OCI-M1 (cell line): Measurements from ENCODE around the gene PTGIS.
A peak's percentile ranks its signal among the peaks of the same experiment; 100 is the strongest.

Experiments used
- DNase-seq: peaks from one replicate; lab custom pipeline; 2025; lab: John Stamatoyannopoulos, UW

PTGIS gene

GRCh38 chr20:49595811-49596561 lies 28.0 kb upstream of the PTGIS start:
- no peak for DNase-seq

GRCh38 chr20:49595346-49595745 lies 27.4 kb upstream of the PTGIS start:
- DNase-seq: no peak

GRCh38 chr20:49594931-49595315 lies 27.0 kb upstream of the PTGIS start:
- no peak for DNase-seq

GRCh38 chr20:49594143-49594930 lies 26.4 kb upstream of the PTGIS start:
- peak; percentile 73 for DNase-seq

- DNase-seq: no peak
These were observed 25.7 kb upstream of the PTGIS start for GRCh38 chr20:49593466-49594142.

- no peak for DNase-seq
These were observed 24.2 kb upstream of the PTGIS start for GRCh38 chr20:49592120-49592519.

GRCh38 chr20:49591217-49591865 lies 23.4 kb upstream of the PTGIS start:
- peak; percentile 52 for DNase-seq

GRCh38 chr20:49590163-49591017 lies 22.5 kb upstream of the PTGIS start:
- no peak for DNase-seq

GRCh38 chr20:49589747-49590146 lies 21.8 kb upstream of the PTGIS start:
- DNase-seq: no peak

- DNase-seq: no peak
These were observed 19.2 kb upstream of the PTGIS start for GRCh38 chr20:49587111-49587570.

- DNase-seq: no peak
These were observed 17.8 kb upstream of the PTGIS start for GRCh38 chr20:49585585-49586245.

GRCh38 chr20:49584418-49585382 lies 16.8 kb upstream of the PTGIS start:
- DNase-seq: no peak

- DNase-seq: peak; percentile 71
These were observed 15.9 kb upstream of the PTGIS start for GRCh38 chr20:49583669-49584417.

- DNase-seq: no peak
These were observed 15.4 kb upstream of the PTGIS start for GRCh38 chr20:49583343-49583668.

GRCh38 chr20:49582413-49583334 lies 14.7 kb upstream of the PTGIS start:
- no peak for DNase-seq

- DNase-seq: no peak
These were observed 13.5 kb upstream of the PTGIS start for GRCh38 chr20:49581482-49581881.

- DNase-seq: no peak
These were observed 12.9 kb upstream of the PTGIS start for GRCh38 chr20:49580813-49581174.
